GM23248 (cell line): ENCODE measurements around the gene MCM3. TPM values are rescaled to one million over a fixed set of nuclear protein-coding genes. Genes with fewer than 3 reads are reported as not detected.

Experiments used
- DNase-seq: peaks from one replicate; pipeline ENCODE4 v3.0.0-alpha.2; 2015
- H2AFZ ChIP-seq: fragments of 200-600 bp; sonication (generic); 2 replicates; pipeline ENCODE4 v1.6.1; 2016; ENCODE audit warnings: antibody characterized with exemption
- H3F3A ChIP-seq: fragments of 200-600 bp; sonication (generic); 2 replicates; pipeline ENCODE4 v1.6.1; 2016; ENCODE audit warnings: mild to moderate bottlenecking, antibody characterized with exemption, mixed run types; ENCODE audit not compliant: insufficient read depth
- H3K27ac ChIP-seq: fragments of 200-600 bp; sonication (generic); 2 replicates; pipeline ENCODE4 v1.5.1; 2016; ENCODE audit warnings: mild to moderate bottlenecking
- H3K27me3 ChIP-seq: fragments of 200-600 bp; sonication (generic); replicated peaks from 2 replicates; pipeline ENCODE4 v1.6.1; 2016; ENCODE audit warnings: mild to moderate bottlenecking; ENCODE audit not compliant: insufficient read depth
- H3K36me3 ChIP-seq: fragments of 200-600 bp; sonication (generic); 2 replicates; pipeline ENCODE4 v1.6.1; 2016; ENCODE audit warnings: low read depth, mild to moderate bottlenecking
- H3K4me1 ChIP-seq: fragments of 200-600 bp; sonication (generic); 2 replicates; pipeline ENCODE4 v1.6.1; 2016; ENCODE audit warnings: mild to moderate bottlenecking; ENCODE audit not compliant: insufficient read depth
- H3K4me2 ChIP-seq: fragments of 200-600 bp; sonication (generic); one replicate; pipeline ENCODE4 v1.6.1; 2016; ENCODE audit warnings: mild to moderate bottlenecking; ENCODE audit not compliant: unreplicated experiment
- H3K4me3 ChIP-seq: fragments of 200-600 bp; sonication (generic); 2 replicates; pipeline ENCODE4 v1.5.1; 2016; ENCODE audit warnings: mild to moderate bottlenecking
- H3K79me2 ChIP-seq: fragments of 200-600 bp; sonication (generic); 2 replicates; pipeline ENCODE4 v1.6.1; 2016; ENCODE audit warnings: mild to moderate bottlenecking; ENCODE audit not compliant: insufficient read depth
- H3K9ac ChIP-seq: fragments of 200-600 bp; sonication (generic); 2 replicates; pipeline ENCODE4 v1.6.1; 2016; ENCODE audit warnings: mild to moderate bottlenecking
- H3K9me2 ChIP-seq: fragments of 200-600 bp; sonication (generic); 2 replicates; pipeline ENCODE4 v1.6.1; 2016; ENCODE audit warnings: mixed run types, mild to moderate bottlenecking, moderate library complexity; ENCODE audit not compliant: insufficient read depth
- H3K9me3 ChIP-seq: fragments of 200-600 bp; sonication (generic); one replicate; pipeline ENCODE4 v1.6.1; 2017; ENCODE audit warnings: low read depth
- H4K20me1 ChIP-seq: fragments of 200-600 bp; sonication (generic); 2 replicates; pipeline ENCODE4 v1.6.0; 2016; ENCODE audit not compliant: insufficient read depth
- EZH2 ChIP-seq: fragments of 200-600 bp; sonication (generic); IDR thresholded peaks from 2 replicates; pipeline ENCODE4 v1.6.1; 2018; ENCODE audit warnings: antibody characterized with exemption, mild to moderate bottlenecking; ENCODE audit not compliant: insufficient read depth, poor library complexity, severe bottlenecking
- EZH2phosphoT487 ChIP-seq: fragments of 200-600 bp; sonication (generic); IDR thresholded peaks from 2 replicates; pipeline ENCODE4 v1.6.1; 2018; ENCODE audit warnings: antibody characterized with exemption, moderate library complexity, mild to moderate bottlenecking, low read depth; ENCODE audit not compliant: insufficient read depth
- WGBS, 2 experiments: methylation state at CpG; one replicate each; pipeline ENCODE4 v1.1.6; 2015 to 2017; ENCODE audit warnings: low lambda C conversion rate in 2 of 2, low coverage in 1 of 2; ENCODE audit errors: missing lambda C conversion rate in 2 of 2; 5-methylcytosine and 5-hydroxymethylcytosine counted together
- in situ Hi-C: fragments of 300-500 bp; cut with MboI; formaldehyde crosslinking; loops from 2 replicates; pipeline ENCODE4 v1.15.0; 2020
- polyA plus RNA-seq: library from polyadenylated mRNA; unstranded; fragments of >200 nt; fragmentation: Nextera tagmentation; extraction: Ambion mirVana; gene quantifications from 2 replicates; pipeline ENCODE4 v1.2.1, GENCODE V29; 2016
- total RNA-seq: library from RNA; depleted of rRNA; stranded (reverse); fragments of >200 nt; shearing (Covaris generic); gene quantifications from 2 replicates; pipeline ENCODE4 v1.2.3, GENCODE V29; 2014

MCM3 gene
- total and polyA plus RNA-seq, 2 experiments from 2014 or later: 29.8 to 41.8 TPM

DNA sequence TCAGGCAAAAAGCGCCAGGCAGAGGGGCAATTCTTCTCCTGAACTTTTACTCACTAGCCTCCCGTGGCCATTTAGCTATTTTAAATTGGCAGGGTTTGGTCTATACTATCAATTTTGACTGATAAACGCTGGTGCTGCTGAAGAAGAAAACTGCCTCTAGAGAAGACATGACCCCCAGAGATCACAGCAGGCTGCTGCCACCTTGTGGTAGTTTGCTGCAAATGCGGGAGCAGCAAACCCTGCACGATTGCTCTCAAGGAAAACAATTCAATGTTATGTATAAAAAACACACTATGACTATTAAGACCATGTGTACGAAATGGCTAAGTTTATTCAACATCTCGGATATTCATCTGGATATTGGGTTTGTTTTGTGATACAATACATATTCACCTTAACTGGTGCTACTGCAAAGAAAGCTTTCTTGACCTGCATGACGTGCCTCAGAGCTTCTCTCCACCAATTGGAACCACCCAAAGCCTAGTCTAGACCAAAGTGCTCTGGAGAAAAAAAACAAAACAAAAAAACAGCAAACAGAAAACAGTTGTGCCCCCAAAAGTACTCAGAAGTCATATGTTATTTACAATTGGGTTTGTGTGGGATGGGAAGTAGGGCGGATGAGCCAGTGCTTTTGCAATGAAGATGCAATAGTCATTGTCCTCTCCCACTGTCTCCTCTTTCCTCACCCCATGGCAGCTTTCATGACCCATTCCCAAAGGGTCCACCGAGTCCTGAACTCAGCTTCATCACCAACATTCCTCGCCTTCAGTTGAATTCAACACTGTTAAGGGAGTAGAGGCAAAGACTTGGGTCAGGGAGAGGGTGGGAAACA lies 20.6 kb downstream of the MCM3 start:
- H3K9me3 ChIP-seq: no peaks in the 10 kb centered on the region
- H3K27me3 ChIP-seq: no peaks in the 10 kb centered on the region
- no peak overlapping the region for H3K9ac ChIP-seq
- WGBS, 2 experiments: 38 to 39% methylated on average over 11 of the region's 11 CpGs
- no peak overlapping the region for H3K4me2 ChIP-seq
- in situ Hi-C loops: no loop called here
- H3K27ac ChIP-seq: no peak overlapping the region
- no peaks in the 10 kb centered on the region for H4K20me1 ChIP-seq
- H2AFZ ChIP-seq: no peak overlapping the region
- no peak overlapping the region for H3K4me3 ChIP-seq
- H3K4me1 ChIP-seq: peaks cover 10% of the 10 kb centered on the region; the same call in 1 of the 2 replicates
- H3K9me2 ChIP-seq: no peaks in the 10 kb centered on the region
- H3K79me2 ChIP-seq: no peaks in the 10 kb centered on the region
- TF ChIP-seq EZH2phosphoT487 (no peak), EZH2 (no peak)
- peaks cover 9% of the 10 kb centered on the region; the same call in 1 of the 2 replicates for H3F3A ChIP-seq
- no peaks in the 10 kb centered on the region; the same call in 1 of the 2 replicates for H3K36me3 ChIP-seq
- peak; percentile 76 for DNase-seq

DNA sequence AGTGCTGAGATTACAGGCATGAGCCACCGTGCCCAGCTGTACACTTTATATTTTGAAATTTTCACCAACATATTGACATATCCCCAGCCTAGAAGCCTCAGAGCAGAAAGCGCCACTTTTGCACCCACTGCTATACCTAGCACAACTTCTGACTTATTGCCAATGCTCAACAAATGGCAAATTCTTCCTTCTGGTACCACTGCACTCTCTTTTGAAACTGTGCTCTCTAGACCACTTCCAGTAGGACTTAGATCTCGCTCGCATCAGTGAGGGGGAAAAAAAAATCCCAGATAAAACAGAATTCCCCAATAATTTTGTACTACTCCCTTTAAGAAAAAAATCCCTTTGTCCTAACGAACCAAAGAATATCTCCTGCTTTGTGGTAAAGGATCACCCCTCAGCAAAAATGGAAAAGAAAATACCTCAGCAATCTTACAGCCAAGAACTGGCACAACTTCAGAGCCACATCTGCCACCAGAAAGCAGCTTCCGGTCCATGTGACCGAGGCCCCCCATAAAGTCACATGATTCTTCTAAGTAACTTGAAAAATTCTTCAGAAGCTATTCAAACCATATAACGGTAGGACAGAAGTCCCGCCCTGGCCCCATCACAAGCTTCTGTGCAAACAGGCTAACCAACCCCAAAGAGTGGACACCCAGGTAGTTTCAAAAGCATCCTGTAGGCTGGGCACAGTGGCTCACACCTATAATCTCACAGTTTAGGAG lies 21.8 kb downstream of the MCM3 start:
- Histone ChIP-seq H3K9ac (no peak overlapping the region), H3F3A (peaks cover 9% of the 10 kb centered on the region; the same call in 1 of the 2 replicates), H3K9me2 (no peaks in the 10 kb centered on the region), H3K4me2 (no peak overlapping the region), H3K27me3 (no peaks in the 10 kb centered on the region), H3K9me3 (no peaks in the 10 kb centered on the region), H3K79me2 (no peaks in the 10 kb centered on the region), H3K36me3 (no peaks in the 10 kb centered on the region), H3K27ac (no peak overlapping the region), H3K4me1 (peaks cover 10% of the 10 kb centered on the region; the same call in 1 of the 2 replicates), H3K4me3 (no peak overlapping the region), H2AFZ (no peak overlapping the region), H4K20me1 (no peaks in the 10 kb centered on the region)
- no peak for DNase-seq
- WGBS, 2 experiments: 91 to 94% methylated on average over 9 of the region's 9 CpGs
- TF ChIP-seq EZH2 (no peak), EZH2phosphoT487 (no peak)
- in situ Hi-C loops: no loop called here

DNA sequence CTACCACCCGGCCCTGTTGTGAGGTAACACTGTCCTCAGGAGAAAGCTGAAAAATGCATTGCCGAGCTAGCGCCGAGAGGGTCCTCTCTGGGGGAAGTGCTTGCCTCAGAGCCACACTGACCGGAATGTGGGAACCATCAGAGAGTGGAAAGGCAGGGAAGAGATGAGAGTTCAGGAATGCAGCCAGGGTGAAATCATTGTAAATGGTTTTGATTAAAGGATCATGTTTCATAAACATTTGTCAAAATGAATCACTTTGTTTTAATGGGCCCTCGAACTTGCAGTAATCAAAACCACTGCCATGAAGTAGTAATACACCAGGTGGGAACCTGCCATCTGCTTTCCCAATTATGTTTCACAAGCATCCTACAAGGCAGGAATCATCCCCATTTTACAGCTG lies 23.3 kb downstream of the MCM3 start:
- H4K20me1 ChIP-seq: no peaks in the 10 kb centered on the region
- H3K27me3 ChIP-seq: no peaks in the 10 kb centered on the region
- TF ChIP-seq EZH2: no peak
- no peak for TF ChIP-seq EZH2phosphoT487
- peaks cover 10% of the 10 kb centered on the region; the same call in 1 of the 2 replicates for H3K4me1 ChIP-seq
- peak overlapping the region; percentile 64 for H3K4me2 ChIP-seq
- no peak overlapping the region for H3K9ac ChIP-seq
- no peaks in the 10 kb centered on the region for H3K9me3 ChIP-seq
- in situ Hi-C loops: no loop called here
- H3K36me3 ChIP-seq: no peaks in the 10 kb centered on the region
- WGBS, 2 experiments: 5 to 7% methylated on average over 6 of the region's 6 CpGs
- peak; percentile 75 for DNase-seq
- H3F3A ChIP-seq: peaks cover 9% of the 10 kb centered on the region; the same call in 1 of the 2 replicates
- H3K27ac ChIP-seq: no peak overlapping the region
- no peak overlapping the region for H3K4me3 ChIP-seq
- 0 out of 2 replicates have a peak overlapping the region, but pooled peaks have one; percentile 21 for H2AFZ ChIP-seq
- H3K9me2 ChIP-seq: no peaks in the 10 kb centered on the region
- no peaks in the 10 kb centered on the region for H3K79me2 ChIP-seq

DNA sequence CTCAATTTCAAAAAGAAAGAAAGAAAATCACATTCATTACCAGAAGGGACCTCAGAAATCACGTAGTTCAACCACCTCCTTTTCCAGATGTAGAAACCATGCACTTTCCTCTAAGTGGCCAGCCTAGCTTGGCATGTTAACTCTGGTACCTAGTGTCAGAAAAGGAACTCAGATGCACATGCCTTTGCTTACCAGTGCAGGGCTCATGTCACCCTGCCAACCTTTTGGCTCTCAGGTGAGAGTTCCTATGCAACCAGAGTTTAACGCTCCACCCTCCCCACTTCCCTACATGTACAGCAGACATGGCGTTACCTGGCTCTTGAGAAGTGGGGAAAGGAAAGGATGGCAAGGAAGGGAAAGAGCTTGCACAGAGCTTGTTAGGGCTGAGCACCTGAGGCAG lies 23.9 kb downstream of the MCM3 start:
- H2AFZ ChIP-seq: no peak overlapping the region
- no peak overlapping the region for H3K9ac ChIP-seq
- no peak overlapping the region for H3K27ac ChIP-seq
- H4K20me1 ChIP-seq: no peaks in the 10 kb centered on the region
- H3K4me2 ChIP-seq: no peak overlapping the region
- no peaks in the 10 kb centered on the region for H3K9me3 ChIP-seq
- H3F3A ChIP-seq: peaks cover 9% of the 10 kb centered on the region; the same call in 1 of the 2 replicates
- TF ChIP-seq EZH2: no peak
- TF ChIP-seq EZH2phosphoT487: no peak
- no peaks in the 10 kb centered on the region for H3K36me3 ChIP-seq
- in situ Hi-C loops: no loop called here
- no peak for DNase-seq
- H3K4me1 ChIP-seq: peaks cover 10% of the 10 kb centered on the region; the same call in 1 of the 2 replicates
- no peaks in the 10 kb centered on the region for H3K9me2 ChIP-seq
- H3K27me3 ChIP-seq: no peaks in the 10 kb centered on the region
- WGBS, 2 experiments: 98 to 100% methylated on average over 3 of the region's 3 CpGs
- no peaks in the 10 kb centered on the region for H3K79me2 ChIP-seq
- H3K4me3 ChIP-seq: no peak overlapping the region
